ENCODE measurements around the gene PCGF2.

The PCGF2 gene

GRCh38 chr17:38751808-38752307 lies 3.7 kb upstream of the PCGF2 start:
- TF ChIP-seq CTCF (IDR thresholded peaks at IDR 0.05; ENCODE audit: low read depth, low read length, missing control alignments) = no peak
- peak overlapping the region; percentile 99 for H3K4me3 ChIP-seq (replicated peaks; ENCODE audit: low read depth, low read length)
- DNase-seq (ENCODE audit: extremely low read depth, low read depth) = peak; percentile 65

- DNase-seq (ENCODE audit: extremely low read depth, low read depth) = no peak
- peak overlapping the region; percentile 99 for H3K4me3 ChIP-seq (replicated peaks; ENCODE audit: low read depth, low read length)
- TF ChIP-seq CTCF (IDR thresholded peaks at IDR 0.05; ENCODE audit: low read depth, low read length, missing control alignments) = no peak
These were observed 3.1 kb upstream of the PCGF2 start for GRCh38 chr17:38751144-38751807.

GRCh38 chr17:38750312-38751121 lies 2.4 kb upstream of the PCGF2 start:
- peak overlapping the region; percentile 99 for H3K4me3 ChIP-seq (replicated peaks; ENCODE audit: low read depth, low read length)
- no peak for DNase-seq (ENCODE audit: extremely low read depth, low read depth)
- TF ChIP-seq CTCF (IDR thresholded peaks at IDR 0.05; ENCODE audit: low read depth, low read length, missing control alignments) = no peak

- no peak for TF ChIP-seq CTCF (IDR thresholded peaks at IDR 0.05; ENCODE audit: low read depth, low read length, missing control alignments)
- peak overlapping the region; percentile 99 for H3K4me3 ChIP-seq (replicated peaks; ENCODE audit: low read depth, low read length)
- no peak for DNase-seq (ENCODE audit: extremely low read depth, low read depth)
These were observed 1.8 kb upstream of the PCGF2 start for GRCh38 chr17:38750044-38750311.

- no peak for TF ChIP-seq CTCF (IDR thresholded peaks at IDR 0.05; ENCODE audit: low read depth, low read length, missing control alignments)
- no peak for DNase-seq (ENCODE audit: extremely low read depth, low read depth)
- peak overlapping the region; percentile 99 for H3K4me3 ChIP-seq (replicated peaks; ENCODE audit: low read depth, low read length)
These were observed 1.3 kb upstream of the PCGF2 start for GRCh38 chr17:38749223-38750043.

- H3K4me3 ChIP-seq (replicated peaks; ENCODE audit: low read depth, low read length) = peak overlapping the region; percentile 99
- DNase-seq (ENCODE audit: extremely low read depth, low read depth) = no peak
- TF ChIP-seq CTCF (IDR thresholded peaks at IDR 0.05; ENCODE audit: low read depth, low read length, missing control alignments) = no peak
These were observed 721 bp upstream of the PCGF2 start for GRCh38 chr17:38748892-38749222.

Data from HFF-Myc (cell line).